ENCODE data around the gene SERINC5. TPM values are rescaled to one million over a fixed set of nuclear protein-coding genes. Genes with fewer than 3 reads are reported as not detected.

The SERINC5 gene
- polyA plus RNA-seq, 1 experiment, result 11.0 TPM

DNA sequence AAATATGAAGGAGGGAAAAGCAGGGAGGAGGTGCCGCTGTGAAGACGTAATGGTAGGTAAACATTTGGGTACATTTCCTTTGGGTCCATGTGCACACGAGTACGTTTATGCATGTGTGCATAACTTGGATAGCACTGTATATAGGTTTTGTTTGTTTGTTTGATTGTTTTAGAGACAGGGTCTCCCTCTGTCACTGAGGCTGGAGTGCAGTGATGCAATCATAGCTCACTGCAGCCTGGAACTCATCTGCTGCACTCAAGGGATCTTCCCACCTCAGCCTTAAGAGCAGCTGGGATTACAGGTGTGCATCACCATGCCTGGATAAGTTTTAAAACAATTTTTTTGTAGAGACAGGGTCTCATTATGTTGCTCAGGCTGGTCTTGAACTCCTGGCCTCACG is 126.7 kb downstream of the SERINC5 start:
- DNase-seq (ENCODE audit: low read depth), result no peak
- H3K36me3 ChIP-seq (ENCODE audit: control insufficient read depth, insufficient read depth, low read length), result no peaks in the 10 kb centered on the region
- ChIA-PET POLR2A (interaction anchor here (0.6 kb wide), 1 partner anchor 13 kb away, joined by 3 read pairs; no protein-coding TSS in a partner anchor), CTCF (interaction anchor here (1.5 to 1.6 kb wide), 2 partner anchors 9 to 76 kb away, joined by 3 to 5 read pairs; no protein-coding TSS in a partner anchor)
- TF ChIP-seq, protein P1, sequence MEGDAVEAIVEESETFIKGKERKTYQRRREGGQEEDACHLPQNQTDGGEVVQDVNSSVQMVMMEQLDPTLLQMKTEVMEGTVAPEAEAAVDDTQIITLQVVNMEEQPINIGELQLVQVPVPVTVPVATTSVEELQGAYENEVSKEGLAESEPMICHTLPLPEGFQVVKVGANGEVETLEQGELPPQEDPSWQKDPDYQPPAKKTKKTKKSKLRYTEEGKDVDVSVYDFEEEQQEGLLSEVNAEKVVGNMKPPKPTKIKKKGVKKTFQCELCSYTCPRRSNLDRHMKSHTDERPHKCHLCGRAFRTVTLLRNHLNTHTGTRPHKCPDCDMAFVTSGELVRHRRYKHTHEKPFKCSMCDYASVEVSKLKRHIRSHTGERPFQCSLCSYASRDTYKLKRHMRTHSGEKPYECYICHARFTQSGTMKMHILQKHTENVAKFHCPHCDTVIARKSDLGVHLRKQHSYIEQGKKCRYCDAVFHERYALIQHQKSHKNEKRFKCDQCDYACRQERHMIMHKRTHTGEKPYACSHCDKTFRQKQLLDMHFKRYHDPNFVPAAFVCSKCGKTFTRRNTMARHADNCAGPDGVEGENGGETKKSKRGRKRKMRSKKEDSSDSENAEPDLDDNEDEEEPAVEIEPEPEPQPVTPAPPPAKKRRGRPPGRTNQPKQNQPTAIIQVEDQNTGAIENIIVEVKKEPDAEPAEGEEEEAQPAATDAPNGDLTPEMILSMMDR (IDR thresholded peaks at IDR 0.05; ENCODE audit: insufficient read depth, low read depth, low read length), result no peak
- H3K27me3 ChIP-seq (ENCODE audit: control insufficient read depth, insufficient read depth, low read length), result no peaks in the 10 kb centered on the region
- no peak overlapping the region for H3K4me3 ChIP-seq (ENCODE audit: low read depth, low read length)

DNA sequence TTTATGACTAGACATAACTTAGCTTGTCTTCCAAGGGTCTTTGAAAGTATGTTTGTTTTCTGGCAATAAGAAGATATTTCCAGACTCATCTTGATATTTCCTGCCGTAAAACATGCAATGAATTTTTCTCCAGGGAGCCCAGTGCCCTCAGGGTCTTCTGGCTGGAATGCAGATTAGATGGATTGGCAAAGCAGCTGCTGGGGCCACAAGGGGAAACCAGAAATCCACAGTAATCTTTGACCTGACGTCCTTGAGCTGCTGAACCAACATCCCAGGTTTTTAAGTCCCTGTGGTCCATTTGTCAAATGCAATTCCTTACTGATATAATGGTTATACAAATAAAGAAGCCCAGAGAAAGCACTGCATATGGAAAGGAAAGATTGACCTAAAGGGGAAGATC is 127.7 kb downstream of the SERINC5 start:
- DNase-seq (ENCODE audit: low read depth), result no peak
- H3K4me3 ChIP-seq (ENCODE audit: low read depth, low read length), result no peak overlapping the region
- H3K27me3 ChIP-seq (ENCODE audit: control insufficient read depth, insufficient read depth, low read length), result no peaks in the 10 kb centered on the region
- POLR2A ChIA-PET, result no interaction called here
- CTCF ChIA-PET, result interaction anchor here (1.3 to 1.6 kb wide), 3 partner anchors 8 to 77 kb away, joined by 3 to 5 read pairs (median 3); no protein-coding TSS in a partner anchor
- TF ChIP-seq, protein P1 (IDR thresholded peaks at IDR 0.05; ENCODE audit: insufficient read depth, low read depth, low read length), result no peak
- H3K36me3 ChIP-seq (ENCODE audit: control insufficient read depth, insufficient read depth, low read length), result no peaks in the 10 kb centered on the region

DNA sequence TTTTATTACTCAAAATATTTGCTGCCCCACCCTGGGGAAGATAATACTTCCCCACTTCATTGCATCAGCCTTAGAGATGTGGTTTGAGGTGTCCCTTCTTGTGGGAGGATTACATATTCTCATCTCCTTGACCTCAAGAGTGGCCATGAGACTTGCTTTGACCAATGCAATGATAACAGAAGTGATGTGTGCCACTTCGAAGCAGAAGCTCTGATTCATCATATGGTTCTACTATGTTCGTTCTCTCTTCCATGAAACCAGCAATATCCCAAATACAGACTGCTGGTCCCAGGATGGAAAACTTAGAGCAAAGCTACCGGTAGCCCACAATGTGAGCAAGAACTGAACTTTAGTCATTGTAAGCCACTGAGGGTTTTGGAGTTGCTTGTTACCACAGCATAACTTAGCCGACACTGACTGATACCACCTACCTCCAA is 128.7 kb downstream of the SERINC5 start:
- POLR2A ChIA-PET, result interaction anchor here (0.8 kb wide), 1 partner anchor 12 kb away, joined by 6 read pairs; no protein-coding TSS in a partner anchor
- TF ChIP-seq, protein P1 (IDR thresholded peaks at IDR 0.05; ENCODE audit: insufficient read depth, low read depth, low read length), result no peak
- H3K4me3 ChIP-seq (ENCODE audit: low read depth, low read length), result no peak overlapping the region
- CTCF ChIA-PET, result interaction anchor here (1.3 to 2.1 kb wide), 2 partner anchors 22 to 43 kb away, joined by 3 to 5 read pairs; no protein-coding TSS in a partner anchor
- no peaks in the 10 kb centered on the region for H3K36me3 ChIP-seq (ENCODE audit: control insufficient read depth, insufficient read depth, low read length)
- H3K27me3 ChIP-seq (ENCODE audit: control insufficient read depth, insufficient read depth, low read length), result no peaks in the 10 kb centered on the region
- DNase-seq (ENCODE audit: low read depth), result no peak

DNA sequence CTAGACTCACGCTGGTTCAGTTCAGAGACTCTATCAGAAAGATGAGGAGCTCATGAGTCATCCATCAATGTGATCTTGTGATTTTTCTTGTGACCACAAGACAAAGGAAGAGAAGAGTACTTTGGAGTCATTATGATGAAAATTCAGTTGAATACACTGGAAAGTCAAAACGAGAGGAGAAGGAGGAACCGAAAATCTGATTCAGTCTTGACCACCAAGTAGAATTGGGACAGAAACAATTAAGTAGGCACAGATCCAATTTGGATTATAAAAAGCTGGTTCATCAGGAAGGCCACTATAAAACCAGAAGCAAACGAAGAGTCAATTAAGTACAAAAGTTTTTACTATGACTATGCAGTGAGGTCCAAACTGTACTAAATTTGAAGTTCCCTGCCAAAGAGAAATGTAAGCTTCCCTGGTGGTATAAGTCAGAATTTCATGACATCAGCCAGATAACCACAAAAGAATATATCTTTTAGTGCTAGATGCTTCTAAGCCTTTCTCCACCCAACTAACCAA is 129.8 kb downstream of the SERINC5 start:
- no peak overlapping the region for H3K4me3 ChIP-seq (ENCODE audit: low read depth, low read length)
- ChIA-PET POLR2A (no interaction called here), CTCF (interaction anchor here (1.2 to 2.1 kb wide), 2 partner anchors 42 to 182 kb away, joined by 4 to 5 read pairs; no protein-coding TSS in a partner anchor)
- H3K36me3 ChIP-seq (ENCODE audit: control insufficient read depth, insufficient read depth, low read length), result no peaks in the 10 kb centered on the region
- TF ChIP-seq, protein P1 (IDR thresholded peaks at IDR 0.05; ENCODE audit: insufficient read depth, low read depth, low read length), result no peak; the same call in 1 of the 2 replicates
- no peaks in the 10 kb centered on the region for H3K27me3 ChIP-seq (ENCODE audit: control insufficient read depth, insufficient read depth, low read length)
- peak; percentile 72 for DNase-seq (ENCODE audit: low read depth)

DNA sequence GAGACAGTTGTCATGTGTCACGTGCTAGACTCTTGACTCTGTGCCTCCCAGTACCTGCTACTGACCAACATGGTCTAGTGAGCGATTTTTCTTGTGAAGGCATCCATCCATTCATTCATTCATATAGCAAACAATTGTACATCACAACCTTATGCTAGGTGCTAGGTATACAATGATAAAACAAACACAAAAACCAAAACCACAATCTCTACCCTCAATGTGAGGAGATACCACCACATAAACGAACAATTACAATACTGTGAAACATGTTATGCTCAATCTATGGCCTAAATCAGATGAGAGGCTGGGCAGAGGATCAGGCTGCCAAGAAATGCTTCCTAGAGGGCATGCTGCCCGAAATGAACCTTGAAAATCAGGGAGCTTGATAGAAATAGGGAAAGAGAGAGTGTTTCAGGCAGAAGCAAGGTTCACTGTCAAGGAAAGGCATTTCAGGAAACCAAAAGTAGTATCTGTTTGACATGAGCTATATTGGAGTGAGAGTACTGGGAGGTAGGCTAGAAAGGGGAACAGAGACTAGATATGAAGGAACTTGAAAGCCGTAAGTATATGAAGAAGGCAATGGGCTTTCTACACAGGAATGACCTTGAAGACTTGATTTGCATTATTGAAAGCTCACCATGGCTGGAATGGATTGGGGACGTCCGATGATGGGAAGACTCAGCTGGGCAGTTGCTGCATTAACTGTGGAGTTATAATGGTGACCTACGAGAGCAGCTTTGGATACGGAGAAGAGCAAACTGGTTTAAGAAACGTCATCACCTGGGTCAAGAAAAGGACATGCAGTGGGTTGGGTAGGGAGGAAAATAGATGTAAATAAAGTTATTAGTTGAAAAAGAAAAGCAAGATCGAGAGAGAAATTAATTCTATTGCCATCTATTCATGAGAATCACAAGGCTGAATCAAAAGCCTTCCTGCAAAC is 130.6 kb downstream of the SERINC5 start:
- H3K4me3 ChIP-seq (ENCODE audit: low read depth, low read length), result no peak overlapping the region
- no peaks in the 10 kb centered on the region for H3K27me3 ChIP-seq (ENCODE audit: control insufficient read depth, insufficient read depth, low read length)
- ChIA-PET POLR2A (no interaction called here), CTCF (interaction anchor here (1.2 to 2.1 kb wide), 2 partner anchors 41 to 182 kb away, joined by 4 to 5 read pairs; no protein-coding TSS in a partner anchor)
- no peaks in the 10 kb centered on the region for H3K36me3 ChIP-seq (ENCODE audit: control insufficient read depth, insufficient read depth, low read length)
- DNase-seq (ENCODE audit: low read depth), result no peak
- TF ChIP-seq, protein P1 (IDR thresholded peaks at IDR 0.05; ENCODE audit: insufficient read depth, low read depth, low read length), result no peak

All from BJ (cell line).